ENCODE measurements around the gene OR8B4.
"Not testable (repeated sequence)": the region's sequence is repeated elsewhere in the genome, so short reads cannot be mapped to it uniquely, and the experiment has no call there.

Gene OR8B4, protein sequence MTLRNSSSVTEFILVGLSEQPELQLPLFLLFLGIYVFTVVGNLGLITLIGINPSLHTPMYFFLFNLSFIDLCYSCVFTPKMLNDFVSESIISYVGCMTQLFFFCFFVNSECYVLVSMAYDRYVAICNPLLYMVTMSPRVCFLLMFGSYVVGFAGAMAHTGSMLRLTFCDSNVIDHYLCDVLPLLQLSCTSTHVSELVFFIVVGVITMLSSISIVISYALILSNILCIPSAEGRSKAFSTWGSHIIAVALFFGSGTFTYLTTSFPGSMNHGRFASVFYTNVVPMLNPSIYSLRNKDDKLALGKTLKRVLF

DNA sequence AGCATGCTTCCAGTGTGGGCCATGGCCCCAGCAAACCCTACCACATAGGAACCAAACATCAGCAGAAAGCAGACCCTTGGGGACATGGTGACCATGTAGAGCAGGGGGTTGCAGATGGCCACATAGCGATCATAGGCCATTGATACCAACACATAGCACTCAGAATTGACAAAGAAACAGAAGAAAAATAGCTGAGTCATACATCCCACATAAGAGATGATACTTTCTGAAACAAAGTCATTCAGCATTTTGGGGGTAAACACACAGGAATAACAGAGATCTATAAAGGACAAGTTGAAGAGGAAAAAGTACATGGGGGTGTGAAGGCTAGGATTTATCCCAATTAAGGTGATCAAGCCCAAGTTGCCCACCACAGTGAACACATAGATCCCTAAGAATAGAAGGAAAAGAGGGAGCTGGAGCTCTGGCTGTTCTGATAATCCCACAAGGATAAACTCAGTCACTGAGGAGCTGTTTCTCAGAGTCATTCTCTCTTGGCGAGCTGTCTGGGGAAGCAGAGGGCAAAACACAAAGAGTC is at the start of gene OR8B4:
Gene OR8B4, minus strand, starts transcription at position 488 of the 538 bp plus-strand sequence. Its CDS starts 0 bp downstream, at position 488.
- no peak for DNase-seq

DNA sequence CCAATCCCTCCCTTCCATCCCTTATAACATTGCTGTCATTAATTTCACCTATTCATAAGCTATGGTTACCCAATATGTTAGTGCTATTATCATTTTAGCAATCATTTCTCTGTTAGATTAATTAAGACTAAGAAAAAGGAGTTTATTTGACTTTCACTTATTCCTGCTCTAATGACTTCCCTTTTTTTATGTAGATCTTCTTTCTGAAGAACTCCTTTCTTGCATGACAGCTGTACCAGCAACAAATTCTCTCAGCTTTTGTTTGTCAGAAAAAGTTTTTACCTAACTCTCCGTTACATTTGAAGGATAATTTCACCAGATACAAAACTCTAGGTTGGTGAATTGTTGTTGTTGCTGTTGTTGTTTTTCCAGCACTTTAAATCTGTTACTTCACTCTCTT is 49.4 kb upstream of the OR8B4 start:
- DNase-seq = no peak

DNA sequence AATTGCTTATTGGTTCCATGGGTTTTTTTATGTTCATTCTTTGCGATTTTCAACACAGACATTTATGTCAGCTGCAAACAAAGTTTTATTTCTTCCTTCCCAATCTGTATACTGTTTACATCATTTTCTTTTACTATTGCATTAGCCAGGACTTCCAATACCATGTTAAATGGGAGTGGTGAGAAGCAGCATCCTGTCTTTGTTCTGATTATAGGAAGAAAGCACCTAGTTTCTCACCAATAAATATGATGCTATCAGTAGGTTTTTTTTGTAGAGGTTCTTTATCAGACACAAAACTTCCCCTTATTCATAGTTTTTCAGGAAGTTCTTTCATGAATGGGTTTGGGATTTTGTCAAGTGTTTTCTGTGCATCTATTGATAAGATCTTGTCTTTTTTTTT is 48.8 kb upstream of the OR8B4 start:
- DNase-seq = no peak

DNA sequence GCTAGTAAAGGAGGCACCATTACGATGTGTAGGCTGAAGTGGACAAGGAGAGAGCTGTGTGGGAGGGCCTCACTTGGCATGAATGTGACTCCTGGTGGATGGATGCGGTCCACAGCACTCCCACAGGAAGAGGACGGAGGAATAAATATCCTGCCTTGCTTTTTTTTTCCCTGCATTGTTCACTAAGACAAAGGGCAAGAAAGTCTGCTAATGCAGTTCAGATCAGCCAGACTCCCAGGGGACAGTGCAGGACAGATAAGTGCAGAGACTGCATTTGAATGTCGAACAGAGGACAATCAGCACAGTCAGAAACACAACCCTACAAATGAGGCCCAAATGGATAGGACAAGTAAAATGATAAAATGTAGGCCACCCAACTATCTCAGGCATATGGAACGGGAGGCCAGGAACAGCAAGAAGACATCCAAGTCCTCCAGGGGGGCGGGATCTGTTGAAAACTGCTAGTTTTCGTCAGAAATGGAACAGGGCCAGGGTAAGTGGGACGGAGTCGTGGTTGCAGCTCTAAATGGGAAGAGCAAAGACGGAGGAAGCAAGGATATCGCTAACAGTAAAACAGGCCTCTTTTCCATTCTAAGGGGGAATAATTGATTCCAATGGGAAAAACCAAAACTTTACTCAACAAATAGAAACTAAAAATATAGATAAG is 46.0 kb upstream of the OR8B4 start:
- DNase-seq = no peak

DNA sequence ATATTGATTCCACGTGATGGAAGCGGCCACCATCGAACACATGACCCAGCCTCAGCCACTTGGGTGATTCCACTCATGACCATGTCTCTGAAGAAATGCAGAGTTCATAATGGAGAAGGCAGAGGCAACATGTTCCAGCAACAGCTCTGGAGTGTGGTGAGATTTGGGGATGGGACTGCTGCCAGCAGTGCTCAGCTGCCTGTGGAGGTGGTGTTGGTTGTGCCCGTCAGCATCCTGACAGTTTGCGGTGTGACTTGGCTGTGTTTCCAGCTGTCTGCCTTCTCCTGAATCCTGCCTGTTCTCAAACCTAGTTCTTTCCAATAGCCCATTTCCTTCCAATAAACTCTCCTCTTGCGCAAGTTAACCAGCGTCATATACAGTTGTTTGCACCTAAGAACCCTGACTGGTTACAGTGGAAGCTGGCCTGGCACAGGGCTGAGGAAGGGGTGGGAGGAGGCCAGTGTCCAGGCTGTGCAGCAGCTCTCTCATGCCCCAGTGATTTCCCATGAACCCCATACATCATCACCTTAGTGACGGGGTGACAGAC is 42.8 kb upstream of the OR8B4 start:
- DNase-seq = no peak

DNA sequence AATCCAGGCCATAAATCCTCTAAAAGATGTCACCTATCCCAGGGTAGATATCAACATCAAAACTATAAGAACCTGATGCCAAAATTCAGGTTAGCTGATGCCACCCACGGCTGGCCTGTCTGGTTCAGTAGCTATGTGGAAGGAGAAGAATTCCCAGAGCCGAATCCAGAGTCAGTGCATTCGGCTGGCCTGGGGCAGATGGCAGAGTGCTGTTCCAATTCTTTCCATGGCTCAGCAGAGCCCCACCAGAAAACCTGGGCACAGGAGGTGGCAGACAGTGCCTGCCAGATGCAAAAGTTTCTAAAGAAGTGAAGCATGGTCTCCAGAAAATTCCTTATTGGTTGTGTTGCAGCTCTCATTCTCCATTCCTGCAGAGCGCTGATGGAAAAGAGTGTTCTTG is 40.7 kb upstream of the OR8B4 start:
- no peak for DNase-seq

DNA sequence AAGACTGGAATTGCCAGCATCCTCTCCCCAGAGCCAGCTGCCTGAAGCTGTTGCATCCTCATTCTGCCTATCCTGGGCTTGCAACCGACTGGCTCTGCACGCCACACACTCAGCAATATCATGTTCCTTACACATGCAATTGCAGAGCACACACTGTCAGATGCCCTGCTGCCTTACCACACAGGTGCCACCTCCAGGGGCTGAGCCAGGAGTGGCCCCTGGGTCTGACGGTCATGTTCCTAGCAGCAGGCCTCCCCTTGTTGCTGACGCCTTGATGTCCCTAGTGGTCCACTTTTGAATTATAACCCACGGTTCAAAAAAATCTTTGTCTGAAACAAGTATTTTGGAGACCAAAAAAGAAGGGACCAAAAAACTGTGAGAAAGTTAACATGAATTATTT is 39.3 kb upstream of the OR8B4 start:
- DNase-seq = no peak

DNA sequence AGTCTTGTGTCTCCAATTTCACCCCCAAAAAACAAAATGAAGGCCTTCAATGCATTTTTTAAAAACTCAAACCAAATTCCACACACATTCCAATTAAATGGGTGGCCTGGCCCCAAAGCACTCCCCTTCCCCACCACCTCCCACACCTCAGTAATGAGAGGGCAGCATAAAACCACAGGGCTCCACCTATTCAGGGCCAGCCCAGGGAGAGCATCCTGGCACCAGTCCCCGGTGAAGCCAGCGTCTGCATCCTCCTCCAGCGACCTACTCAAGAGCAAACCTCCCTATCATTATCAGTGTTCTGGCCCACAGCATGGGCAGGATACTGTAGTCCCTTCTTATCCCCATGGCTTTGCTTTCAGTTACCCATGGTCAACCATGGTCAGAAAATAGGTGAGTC is 38.7 kb upstream of the OR8B4 start:
- no peak for DNase-seq

DNA sequence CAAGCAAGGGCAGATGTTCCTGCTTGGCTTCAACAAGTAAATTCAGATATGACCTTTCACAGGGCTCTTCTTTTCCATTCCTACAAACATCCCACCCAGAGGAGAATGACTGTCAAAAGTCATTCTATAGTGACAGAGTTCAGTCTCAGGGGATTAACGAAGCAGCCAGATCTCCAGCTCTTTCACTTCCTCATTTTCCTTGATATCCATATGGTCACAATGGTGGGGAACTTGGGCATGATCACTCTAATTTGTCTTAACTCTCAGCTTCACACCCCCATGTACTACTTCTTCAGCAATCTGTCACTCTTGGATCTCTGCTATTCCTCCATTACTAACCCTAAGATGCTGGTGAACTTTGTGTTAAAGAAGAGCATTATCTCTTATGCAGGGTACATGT is 35.8 kb upstream of the OR8B4 start:
- no peak for DNase-seq

DNA sequence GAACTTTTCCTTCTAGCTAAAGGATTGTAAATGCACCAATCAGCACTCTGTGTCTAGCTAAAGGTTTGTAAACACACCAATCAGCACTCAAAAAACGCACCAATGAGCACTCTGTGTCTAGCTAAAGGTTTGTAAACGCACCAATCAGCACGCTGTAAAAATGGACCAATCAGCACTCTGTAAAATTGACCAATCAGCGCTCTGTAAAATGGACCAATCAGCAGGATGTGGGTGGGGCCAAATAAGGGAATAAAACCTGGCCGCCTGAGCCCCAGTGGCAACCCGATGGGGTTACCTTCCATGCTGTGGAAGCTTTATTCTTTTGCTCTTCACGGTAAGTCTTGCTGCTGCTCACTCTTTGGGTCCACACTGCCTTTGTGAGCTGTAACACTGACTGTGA is 34.7 kb upstream of the OR8B4 start:
- DNase-seq = not testable (repeated sequence)

DNA sequence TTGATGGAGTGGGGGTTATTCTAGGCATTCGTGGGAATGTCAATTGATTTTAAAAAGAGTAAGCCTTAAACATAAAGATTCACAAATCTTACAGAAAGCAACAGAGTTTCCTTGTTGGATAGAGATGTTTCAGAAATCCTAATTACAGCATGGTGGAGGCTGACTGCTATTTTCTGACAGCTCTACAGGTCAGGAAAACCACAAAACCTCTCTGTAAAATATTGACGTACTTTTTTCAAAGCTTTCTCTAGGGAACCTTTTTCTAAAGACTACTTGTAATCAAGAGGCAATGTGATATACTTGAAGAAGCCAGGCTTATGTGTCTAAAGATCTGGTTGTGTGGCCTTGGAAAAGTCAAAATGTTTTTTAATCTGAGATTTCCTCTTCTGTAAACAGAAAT is 29.9 kb upstream of the OR8B4 start:
- no peak for DNase-seq

DNA sequence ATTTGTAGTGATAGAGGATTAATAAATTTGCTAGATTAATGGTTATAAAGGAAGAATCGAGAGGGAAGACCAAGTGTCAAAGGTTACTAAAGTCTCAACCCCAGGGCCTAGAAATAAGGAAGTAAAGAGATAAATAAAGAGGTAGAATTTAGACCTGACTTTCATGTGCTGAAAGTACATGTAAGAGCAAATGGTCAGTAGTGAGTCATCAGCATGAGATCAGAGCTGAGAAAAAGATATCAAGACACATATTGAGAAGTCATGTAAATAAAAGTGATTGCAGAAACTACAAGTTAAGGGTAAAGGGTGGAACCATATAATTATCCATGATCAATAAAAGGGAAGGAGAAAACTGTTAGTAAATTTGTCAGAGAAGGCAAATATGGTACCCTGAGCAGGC is 22.2 kb upstream of the OR8B4 start:
- no peak for DNase-seq

DNA sequence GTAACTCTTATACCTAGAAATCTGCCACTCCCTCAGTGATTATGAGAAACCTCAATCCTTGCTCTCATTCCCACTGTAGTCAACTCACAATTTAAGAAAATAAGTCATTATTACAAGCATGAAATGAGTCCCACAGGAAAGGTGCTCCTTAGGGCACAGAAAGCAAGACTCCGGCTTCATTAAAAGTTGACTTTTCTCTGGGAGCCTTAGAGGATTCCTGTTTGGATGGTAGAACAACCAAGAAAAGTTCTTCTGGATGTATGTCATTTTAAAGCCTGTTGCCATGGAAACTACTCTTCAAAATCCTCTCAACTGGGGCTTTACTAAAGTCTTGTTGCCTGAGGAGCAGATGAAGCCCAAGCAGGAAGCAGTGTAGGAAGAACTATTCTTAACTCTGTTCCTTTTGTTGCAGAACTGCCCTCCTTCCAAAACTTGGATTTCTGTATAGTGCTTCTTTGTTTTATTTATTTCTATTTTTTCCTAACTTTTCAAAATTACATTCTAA is 21.0 kb upstream of the OR8B4 start, which contains the start of gene OR8B8:
Gene OR8B8, minus strand, starts transcription at position 51 of the 505 bp plus-strand sequence. CDS start 4,611 bp downstream, outside the sequence.
- DNase-seq = no peak

DNA sequence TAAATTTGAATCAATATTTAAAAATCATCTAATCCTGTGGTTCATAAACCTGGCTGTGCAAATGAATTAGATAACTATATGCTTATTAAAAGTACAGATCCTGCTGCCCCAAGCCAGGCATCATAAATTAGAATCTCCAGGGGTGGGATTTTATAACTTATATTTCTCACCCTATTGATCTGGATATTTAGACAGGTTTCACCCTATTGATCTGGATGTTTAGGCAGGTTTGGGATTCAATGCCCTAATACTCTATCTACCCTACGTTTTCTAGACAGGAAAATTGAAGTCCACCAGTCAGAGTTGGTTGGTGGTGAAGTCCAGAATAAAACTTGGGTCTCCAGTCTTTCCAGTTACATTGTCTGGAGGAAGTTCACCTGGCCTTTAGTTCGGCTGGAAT is 18.2 kb upstream of the OR8B4 start:
- DNase-seq = no peak

DNA sequence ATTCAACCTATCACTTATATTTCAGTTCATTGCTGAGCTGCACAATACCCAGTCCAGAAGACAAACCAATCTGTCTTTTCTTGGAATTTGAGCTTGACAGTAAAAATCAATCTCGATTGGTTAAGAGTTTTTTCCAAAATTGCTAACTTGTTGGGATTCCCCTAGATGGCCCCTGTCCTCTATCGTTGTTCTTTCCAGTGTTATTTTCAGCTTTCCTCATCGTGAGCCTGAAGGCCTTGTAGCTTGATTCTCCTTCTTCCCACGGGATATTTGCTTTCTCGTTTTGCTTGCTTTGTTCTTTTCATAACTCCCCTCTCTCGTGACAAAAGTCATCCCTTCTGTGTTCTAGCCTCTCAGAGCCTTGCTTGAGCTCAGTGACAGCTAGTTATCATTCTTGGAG is 17.8 kb upstream of the OR8B4 start:
- DNase-seq = no peak

DNA sequence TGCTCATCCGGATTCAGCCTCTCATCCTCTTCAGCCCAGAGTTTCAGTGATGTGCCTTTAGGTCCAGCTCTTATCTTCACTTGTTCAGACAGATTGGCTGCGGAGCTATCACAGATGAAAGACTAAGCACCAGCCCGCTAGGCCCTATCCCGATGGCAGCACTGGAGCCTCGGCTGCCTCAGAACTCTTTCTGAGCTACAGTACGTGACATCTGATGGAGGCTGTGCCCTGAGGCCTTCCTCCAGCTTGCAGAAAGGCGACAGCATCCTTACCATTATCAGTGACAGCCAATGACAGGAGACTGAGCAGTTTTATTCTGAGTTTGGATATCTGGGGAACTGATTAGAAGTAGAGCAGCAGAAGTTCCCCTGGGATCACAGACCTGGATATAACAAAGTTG is 16.8 kb upstream of the OR8B4 start:
- DNase-seq = no peak

DNA sequence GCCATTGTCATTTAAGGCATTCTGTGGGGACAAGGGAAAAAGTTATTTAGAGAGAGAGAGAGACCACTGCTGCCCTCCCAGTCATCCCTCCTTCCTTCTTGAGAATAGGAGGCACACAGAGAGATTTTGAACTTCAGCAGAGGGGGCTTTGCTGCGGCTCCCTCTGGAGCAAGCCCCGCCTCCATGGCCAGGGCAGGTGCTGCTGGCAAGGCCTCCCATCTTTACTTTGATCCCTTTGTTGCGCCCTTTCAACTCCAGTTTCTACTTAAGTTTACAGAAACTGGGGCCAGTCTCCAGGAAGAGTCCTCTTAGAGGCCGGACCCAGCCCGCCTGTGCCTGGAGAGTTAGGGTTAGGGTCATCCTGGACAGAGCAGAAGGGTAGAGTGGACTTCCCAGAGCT is 16.4 kb upstream of the OR8B4 start:
- DNase-seq = no peak

DNA sequence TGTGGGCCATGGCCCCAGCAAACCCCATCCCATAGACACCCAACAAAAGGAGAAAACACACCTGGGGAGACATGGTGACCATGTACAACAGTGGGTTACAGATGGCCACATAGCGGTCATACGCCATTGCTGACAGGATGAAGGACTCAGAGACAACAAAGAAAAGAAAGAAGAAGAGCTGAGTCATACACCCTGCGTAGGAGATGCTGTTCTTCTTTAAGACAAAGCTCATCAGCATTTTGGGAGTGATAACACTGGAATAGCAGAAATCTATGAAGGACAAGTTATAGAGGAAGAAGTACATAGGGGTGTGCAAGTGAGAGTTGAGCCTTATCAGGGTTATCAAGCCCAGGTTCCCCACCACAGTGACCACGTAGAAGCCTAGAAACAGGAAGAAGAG is 15.9 kb upstream of the OR8B4 start:
- DNase-seq = no peak

DNA sequence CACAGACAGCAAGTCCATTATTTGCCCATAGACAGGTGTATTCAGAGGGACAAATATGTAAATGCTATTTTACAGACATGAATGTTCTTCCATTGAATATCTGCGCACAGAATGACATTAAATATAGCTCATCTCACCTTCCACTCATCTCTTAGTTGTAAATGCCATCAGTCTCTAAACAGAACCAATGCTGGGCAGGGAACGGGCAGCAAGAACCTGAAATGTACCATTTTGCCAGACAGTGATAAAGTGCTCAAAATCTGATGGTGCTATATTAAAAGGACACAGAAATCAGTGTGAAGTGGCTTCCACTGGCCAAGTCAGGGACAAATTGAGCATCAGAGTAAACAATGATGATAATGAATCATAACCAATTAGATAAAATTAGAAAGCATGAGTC is 10.0 kb upstream of the OR8B4 start:
- no peak for DNase-seq

DNA sequence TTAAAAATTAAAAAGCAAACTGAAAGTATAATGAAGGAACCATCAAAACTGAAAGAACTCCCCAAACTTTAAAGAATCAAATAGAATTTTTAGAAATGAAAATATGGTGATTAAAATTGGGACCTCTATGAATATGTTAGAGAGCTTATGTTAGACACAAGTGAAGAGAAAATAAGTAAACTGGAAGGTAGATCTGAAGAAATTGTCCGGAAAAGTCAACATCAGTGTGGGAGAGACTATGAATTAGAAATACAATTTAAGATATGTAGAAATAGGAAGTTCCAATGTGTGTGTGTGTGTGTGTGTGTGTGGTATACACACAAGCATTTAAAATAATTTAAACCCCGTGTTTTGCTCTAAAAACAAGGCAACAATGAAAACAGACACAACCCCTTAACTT is 4.9 kb upstream of the OR8B4 start:
- DNase-seq = no peak

DNA sequence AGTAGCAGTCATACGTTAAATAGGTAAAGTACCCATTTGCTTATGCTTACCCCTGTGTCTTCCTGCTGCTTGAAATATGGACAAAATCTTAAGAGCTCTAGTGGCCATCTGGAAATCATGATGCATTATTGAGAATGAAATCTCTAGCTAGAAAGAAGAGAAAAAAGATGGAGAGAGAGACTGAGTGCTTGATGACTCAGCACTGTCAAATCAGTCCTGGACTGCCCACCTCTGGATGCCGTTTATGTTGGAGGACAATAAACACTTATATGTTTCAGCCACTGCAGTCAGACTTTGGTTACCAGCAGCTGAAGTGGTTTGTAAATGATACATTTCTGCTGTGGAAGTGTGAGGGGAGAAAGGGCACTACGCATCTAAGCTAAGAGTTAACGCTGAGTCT is 3.6 kb downstream of the OR8B4 start:
- DNase-seq = no peak

DNA sequence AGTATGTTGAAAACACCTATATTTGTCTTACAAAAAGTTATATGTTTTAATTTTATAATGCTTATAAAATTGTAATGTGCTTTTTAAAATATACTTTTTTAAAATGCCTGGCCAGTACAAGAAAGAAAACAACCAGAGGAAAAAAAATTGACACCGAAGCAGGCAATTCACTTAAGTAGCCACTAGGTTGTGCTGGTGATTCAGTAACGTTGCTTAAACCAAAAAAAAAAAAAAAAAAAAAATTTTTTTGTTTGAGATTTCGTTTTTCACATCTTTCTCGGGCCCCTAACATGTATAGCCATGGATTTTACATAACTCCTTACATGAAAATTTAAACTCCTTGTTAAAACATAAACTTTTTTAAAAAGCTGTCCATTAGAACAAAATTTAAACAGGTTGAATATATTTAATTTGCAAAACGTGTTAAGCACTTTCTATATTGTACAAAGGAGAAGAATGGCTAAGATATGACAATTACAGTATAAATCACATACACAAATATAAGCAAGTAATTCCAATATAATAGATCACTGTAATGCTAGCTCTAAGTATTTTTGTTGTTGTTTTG is 9.2 kb downstream of the OR8B4 start:
- no peak for DNase-seq

DNA sequence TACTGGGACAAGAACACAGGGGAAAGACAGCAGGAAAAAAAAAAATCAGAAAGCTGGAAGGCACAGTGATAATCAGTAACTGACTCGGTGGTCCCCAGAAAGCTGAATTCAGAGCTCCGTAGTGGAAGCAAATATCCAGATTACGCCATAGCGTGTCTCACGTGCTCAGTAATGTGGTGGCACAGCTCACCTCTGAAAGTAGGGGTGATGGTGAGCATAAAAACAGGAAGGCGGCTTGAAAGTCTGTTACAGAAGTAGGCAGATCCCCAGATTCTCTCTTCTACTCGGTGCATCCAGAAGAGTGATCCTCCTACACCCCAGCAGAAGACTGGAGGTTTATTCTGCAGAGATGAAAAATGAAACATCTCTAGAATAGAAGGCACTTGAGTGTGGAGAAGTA is 14.8 kb downstream of the OR8B4 start:
- no peak for DNase-seq

DNA sequence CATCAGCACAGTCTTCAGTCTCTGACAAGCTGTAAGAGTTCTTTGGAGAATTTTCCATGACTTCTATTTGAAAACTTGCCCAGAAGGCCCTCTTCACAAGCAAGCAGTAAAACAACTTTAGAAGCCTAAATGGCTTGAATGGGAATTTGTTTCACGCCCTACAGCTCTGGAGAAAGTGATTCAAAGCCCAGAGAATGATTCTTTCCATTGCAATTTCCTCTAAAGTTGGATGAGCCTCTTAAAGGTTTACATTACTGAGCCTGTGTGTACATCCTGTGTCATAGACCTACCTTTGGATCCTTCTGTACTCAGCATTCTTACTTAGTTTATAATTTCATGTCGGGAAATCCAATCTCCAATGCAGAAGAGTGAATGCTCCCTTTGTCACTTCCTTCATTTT is 19.1 kb downstream of the OR8B4 start:
- no peak for DNase-seq
